Measurements from ENCODE around the gene VPS8.
"Not testable (repeated sequence)": the region's sequence is repeated elsewhere in the genome, so short reads cannot be mapped to it uniquely, and the experiment has no call there.

Gene VPS8

GRCh38 chr3:184895350-184895749 is 83.4 kb downstream of the VPS8 start:
- CTCF ChIA-PET: no interaction called here
- POLR2A ChIA-PET: no interaction called here

DNA sequence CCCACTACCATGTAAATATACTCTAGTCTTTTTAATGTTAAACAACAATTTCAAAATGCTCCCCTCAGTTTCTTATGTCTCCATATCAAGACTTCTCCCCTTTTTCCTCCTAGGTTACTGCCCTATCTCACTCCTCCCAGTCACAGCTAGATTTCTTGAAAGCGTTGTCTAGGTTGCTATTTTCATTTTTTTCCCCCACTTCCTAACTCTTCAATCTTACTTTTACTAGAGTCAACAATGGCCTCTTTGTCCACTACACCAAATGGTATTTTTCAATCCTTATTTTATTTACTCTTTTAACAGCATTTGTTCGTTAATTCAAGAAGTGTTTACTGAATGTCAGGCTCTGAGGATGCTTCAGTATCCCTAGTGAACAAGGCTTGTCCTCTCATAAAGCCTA is 84.4 kb downstream of the VPS8 start:
- CTCF ChIA-PET: no interaction called here
- POLR2A ChIA-PET: no interaction called here
- no peak for TF ChIP-seq LEF1 (IDR thresholded peaks at IDR 0.05; ENCODE audit: borderline replicate concordance)
- no peak for TF ChIP-seq FOXK2 (IDR thresholded peaks at IDR 0.05)
- no peak for TF ChIP-seq HDGF (IDR thresholded peaks at IDR 0.05; ENCODE audit: borderline replicate concordance)
- TF ChIP-seq ELF4 (IDR thresholded peaks at IDR 0.05): no peak
- no peak for TF ChIP-seq BHLHE40 (IDR thresholded peaks at IDR 0.05; ENCODE audit: borderline replicate concordance)
- no peak for TF ChIP-seq SP1 (IDR thresholded peaks at IDR 0.05)
- no peak for TF ChIP-seq NFRKB (IDR thresholded peaks at IDR 0.05)
- TF ChIP-seq FOXA1 (IDR thresholded peaks at IDR 0.05): no peak
- no peak for TF ChIP-seq ZNF384 (IDR thresholded peaks at IDR 0.05)
- TF ChIP-seq L3MBTL2 (conservative IDR thresholded peaks at IDR 0.05): no peak
- TF ChIP-seq TARDBP (IDR thresholded peaks at IDR 0.05): no peak
- TF ChIP-seq SUZ12 (IDR thresholded peaks at IDR 0.05): no peak
- TF ChIP-seq CTBP1 (IDR thresholded peaks at IDR 0.05; ENCODE audit: borderline replicate concordance): no peak
- TF ChIP-seq ARNT (IDR thresholded peaks at IDR 0.05): no peak
- no peak for TF ChIP-seq FOXM1 (IDR thresholded peaks at IDR 0.05; ENCODE audit: borderline replicate concordance)
- TF ChIP-seq, protein P1, sequence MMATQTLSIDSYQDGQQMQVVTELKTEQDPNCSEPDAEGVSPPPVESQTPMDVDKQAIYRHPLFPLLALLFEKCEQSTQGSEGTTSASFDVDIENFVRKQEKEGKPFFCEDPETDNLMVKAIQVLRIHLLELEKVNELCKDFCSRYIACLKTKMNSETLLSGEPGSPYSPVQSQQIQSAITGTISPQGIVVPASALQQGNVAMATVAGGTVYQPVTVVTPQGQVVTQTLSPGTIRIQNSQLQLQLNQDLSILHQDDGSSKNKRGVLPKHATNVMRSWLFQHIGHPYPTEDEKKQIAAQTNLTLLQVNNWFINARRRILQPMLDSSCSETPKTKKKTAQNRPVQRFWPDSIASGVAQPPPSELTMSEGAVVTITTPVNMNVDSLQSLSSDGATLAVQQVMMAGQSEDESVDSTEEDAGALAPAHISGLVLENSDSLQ (IDR thresholded peaks at IDR 0.05): no peak
- DNase-seq (ENCODE audit: extremely low spot score): no peak

More at GRCh38 chr3:184895350-184895749, 83.4 kb downstream of the VPS8 start:
- DNase-seq (ENCODE audit: extremely low spot score): no peak
- TF ChIP-seq BHLHE40 (IDR thresholded peaks at IDR 0.05; ENCODE audit: borderline replicate concordance) (no peak), FOXM1 (IDR thresholded peaks at IDR 0.05; ENCODE audit: borderline replicate concordance) (no peak), ZNF384 (IDR thresholded peaks at IDR 0.05) (no peak), FOXA1 (IDR thresholded peaks at IDR 0.05) (no peak), ELF4 (IDR thresholded peaks at IDR 0.05) (no peak), SUZ12 (IDR thresholded peaks at IDR 0.05) (no peak), CTBP1 (IDR thresholded peaks at IDR 0.05; ENCODE audit: borderline replicate concordance) (no peak)

DNA sequence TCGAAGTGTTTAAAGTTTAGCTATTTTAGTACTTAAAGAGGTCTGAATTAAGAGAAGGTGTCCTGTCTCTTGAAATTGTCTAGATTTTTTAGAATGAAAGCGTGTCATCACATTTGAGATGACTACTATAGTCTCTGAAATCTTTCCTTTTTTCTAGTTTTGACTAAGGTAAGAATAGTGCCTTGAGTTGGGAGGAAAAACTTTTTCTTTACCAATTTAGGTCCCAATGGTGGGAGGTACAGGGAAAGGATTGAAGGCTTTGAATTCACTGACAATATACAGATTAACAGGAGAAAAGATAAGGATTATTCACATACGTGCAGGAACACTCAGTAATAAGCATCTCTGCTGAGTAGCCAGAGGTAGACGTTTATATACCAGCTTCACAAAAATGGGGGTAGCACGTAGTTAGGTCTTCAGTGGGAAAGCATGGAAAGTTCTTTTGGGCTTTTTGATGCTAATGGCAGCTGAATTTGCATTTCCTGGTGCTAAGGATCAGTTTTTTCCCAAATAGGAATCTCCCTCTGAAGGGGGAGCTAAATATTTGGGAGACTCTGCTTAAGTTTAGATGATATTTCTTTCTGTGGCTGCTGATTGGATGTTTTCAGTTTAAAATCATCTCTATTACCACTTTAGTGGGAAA is 88.1 kb downstream of the VPS8 start:
- TF ChIP-seq TARDBP (IDR thresholded peaks at IDR 0.05): no peak
- TF ChIP-seq BHLHE40 (IDR thresholded peaks at IDR 0.05; ENCODE audit: borderline replicate concordance): no peak
- TF ChIP-seq, protein P1 (IDR thresholded peaks at IDR 0.05): no peak
- no peak for TF ChIP-seq ELF4 (IDR thresholded peaks at IDR 0.05)
- no peak for TF ChIP-seq FOXK2 (IDR thresholded peaks at IDR 0.05)
- no peak for TF ChIP-seq ZNF384 (IDR thresholded peaks at IDR 0.05)
- no peak for TF ChIP-seq ARNT (IDR thresholded peaks at IDR 0.05)
- TF ChIP-seq FOXA1 (IDR thresholded peaks at IDR 0.05): no peak
- TF ChIP-seq NFRKB (IDR thresholded peaks at IDR 0.05): no peak
- no peak for TF ChIP-seq CTBP1 (IDR thresholded peaks at IDR 0.05; ENCODE audit: borderline replicate concordance)
- no peak for TF ChIP-seq FOXM1 (IDR thresholded peaks at IDR 0.05; ENCODE audit: borderline replicate concordance)
- TF ChIP-seq SP1 (IDR thresholded peaks at IDR 0.05): no peak
- TF ChIP-seq HDGF (IDR thresholded peaks at IDR 0.05; ENCODE audit: borderline replicate concordance): no peak
- TF ChIP-seq L3MBTL2 (conservative IDR thresholded peaks at IDR 0.05): no peak
- no peak for TF ChIP-seq LEF1 (IDR thresholded peaks at IDR 0.05; ENCODE audit: borderline replicate concordance)
- TF ChIP-seq SUZ12 (IDR thresholded peaks at IDR 0.05): no peak

DNA sequence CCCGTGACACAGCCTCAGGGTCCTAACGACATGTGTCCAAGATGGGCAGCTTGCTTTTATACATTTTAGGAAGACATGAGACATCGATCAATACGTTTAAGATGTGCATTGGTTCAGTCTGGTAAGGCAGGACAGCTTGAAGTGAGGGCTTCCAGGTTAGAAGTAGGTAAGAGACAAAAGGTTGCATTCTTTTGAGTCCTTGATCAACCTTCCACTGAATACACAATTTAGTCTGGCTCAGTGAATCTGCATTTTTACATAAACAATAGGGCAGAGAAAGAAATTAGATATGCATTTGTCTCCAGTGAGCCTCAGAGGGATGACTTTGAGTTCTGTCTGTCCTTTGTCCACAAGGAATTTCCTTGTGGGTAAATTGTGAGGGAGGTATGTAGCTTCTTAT is 95.1 kb downstream of the VPS8 start:
- DNase-seq (ENCODE audit: extremely low spot score); POLR2A ChIA-PET; CTCF ChIA-PET: not testable (repeated sequence)

More for the DNA sequence above, 88.1 kb downstream of the VPS8 start:
- DNase-seq (ENCODE audit: extremely low spot score): no peak
- ChIA-PET POLR2A (no interaction called here), CTCF (no interaction called here)

GRCh38 chr3:184907681-184908649 is 96.0 kb downstream of the VPS8 start:
- no peak for DNase-seq (ENCODE audit: extremely low spot score)
- CTCF ChIA-PET: no interaction called here
- POLR2A ChIA-PET: no interaction called here
- TF ChIP-seq ZNF384 (IDR thresholded peaks at IDR 0.05) (no peak), BHLHE40 (IDR thresholded peaks at IDR 0.05; ENCODE audit: borderline replicate concordance) (no peak), FOXA1 (IDR thresholded peaks at IDR 0.05) (no peak), HDGF (IDR thresholded peaks at IDR 0.05; ENCODE audit: borderline replicate concordance) (no peak), TARDBP (IDR thresholded peaks at IDR 0.05) (no peak), SP1 (IDR thresholded peaks at IDR 0.05) (no peak), SUZ12 (IDR thresholded peaks at IDR 0.05) (no peak), CTBP1 (IDR thresholded peaks at IDR 0.05; ENCODE audit: borderline replicate concordance) (no peak), FOXM1 (IDR thresholded peaks at IDR 0.05; ENCODE audit: borderline replicate concordance) (no peak), ELF4 (IDR thresholded peaks at IDR 0.05) (no peak), NFRKB (IDR thresholded peaks at IDR 0.05) (no peak)

- TF ChIP-seq BHLHE40 (IDR thresholded peaks at IDR 0.05; ENCODE audit: borderline replicate concordance) (no peak), CTBP1 (IDR thresholded peaks at IDR 0.05; ENCODE audit: borderline replicate concordance) (no peak), ARNT (IDR thresholded peaks at IDR 0.05) (no peak), HDGF (IDR thresholded peaks at IDR 0.05; ENCODE audit: borderline replicate concordance) (no peak), NFRKB (IDR thresholded peaks at IDR 0.05) (no peak), FOXK2 (IDR thresholded peaks at IDR 0.05) (no peak), ZNF384 (IDR thresholded peaks at IDR 0.05) (no peak), SUZ12 (IDR thresholded peaks at IDR 0.05) (no peak), FOXM1 (IDR thresholded peaks at IDR 0.05; ENCODE audit: borderline replicate concordance) (no peak), L3MBTL2 (conservative IDR thresholded peaks at IDR 0.05) (no peak), ELF4 (IDR thresholded peaks at IDR 0.05) (no peak)
- POLR2A ChIA-PET: no interaction called here
- DNase-seq (ENCODE audit: extremely low spot score): no peak
- CTCF ChIA-PET: no interaction called here
Observed at GRCh38 chr3:184908859-184909258, 96.9 kb downstream of the VPS8 start.

Data from HEK293T (cell line).